H1 (cell line): ENCODE measurements around the gene PAX6. TPM values are rescaled to one million over a fixed set of nuclear protein-coding genes. Genes with fewer than 3 reads are reported as not detected.

Experiments
- CHD1 ChIP-seq: IDR thresholded peaks from 2 replicates; pipeline ENCODE4 v1.6.1; 2012; ENCODE audit warnings: low read depth, low read length, improper control_type of control experiment
- CHD7 ChIP-seq: fragments of 300-600 bp; sonication (generic); IDR thresholded peaks from 2 replicates; pipeline ENCODE4 v1.7.1; 2012; ENCODE audit warnings: low read length, moderate library complexity, mild to moderate bottlenecking, inconsistent platforms; ENCODE audit not compliant: insufficient replicate concordance
- CTBP2 ChIP-seq: IDR thresholded peaks from 2 replicates; pipeline ENCODE4 v1.7.0; 2011; ENCODE audit warnings: borderline replicate concordance, mild to moderate bottlenecking, moderate library complexity, mixed read lengths, low read length; ENCODE audit not compliant: insufficient read depth, insufficient read length
- CTCF ChIP-seq, 3 experiments: IDR thresholded peaks; 1 replicate in 2 of 3; 2 replicates in 1 of 3; pipeline versions ENCODE4 v1.5.1 to v1.6.1; 2011; ENCODE audit warnings: low read length in 3 of 3, mild to moderate bottlenecking in 3 of 3, inconsistent platforms in 2 of 3, low read depth in 1 of 3, moderate library complexity in 1 of 3; ENCODE audit not compliant: insufficient read depth in 1 of 3; ENCODE audit errors: control extremely low read depth in 1 of 3
- PHF8 ChIP-seq: fragments of 200-600 bp; sonication (generic); conservative IDR thresholded peaks from 2 replicates; pipeline ENCODE4 v1.7.1; 2012; ENCODE audit warnings: low read depth, mild to moderate bottlenecking, inconsistent platforms, low read length, moderate library complexity
- RNF2 ChIP-seq: fragments of 200-900, 300-1000 bp; sonication (generic); IDR thresholded peaks from 2 replicates; pipeline ENCODE4 v1.7.1; 2016; ENCODE audit warnings: borderline replicate concordance, low read depth, mild to moderate bottlenecking, antibody characterized with exemption, low read length; ENCODE audit not compliant: poor library complexity, severe bottlenecking; ENCODE audit errors: missing control alignments
- USF2 ChIP-seq: IDR thresholded peaks from 2 replicates; pipeline ENCODE4 v1.6.1; 2011; ENCODE audit warnings: low read length, improper control_type of control experiment
- polyA plus RNA-seq, 7 experiments: library from polyadenylated mRNA; depleted of rRNA in 3 of 7; stranded (reverse) in 5 of 7; unstranded in 2 of 7; fragments of >200 nt in 5 of 7; fragments of 200-250 nt in 2 of 7; gene quantifications; 1 replicate in 5 of 7; 2 replicates in 1 of 7; 4 replicates in 1 of 7; pipeline versions ENCODE4 v1.2.1 to v1.2.3, GENCODE V29; 2011 to 2013; ENCODE audit warnings: missing spikeins in 2 of 7, mixed read lengths in 2 of 7
- total RNA-seq: library from RNA; stranded (reverse); fragmentation: NEBNext Ultra II Directional; extraction: Animal tissue kit (Norgen Biotek cat#: 25700); gene quantifications from 2 replicates; pipeline ENCODE4 v1.2.1, GENCODE V29; 2021

The PAX6 gene
- total and polyA plus RNA-seq, 2 of the 8 experiments (the other 6 are each of a cell fraction or from before 2014, with no cell fraction given) = 0.30 to 0.65 TPM

GRCh38 chr11:31740131-31740530 is 71.0 kb downstream of the PAX6 start (continued):
- no peak for TF ChIP-seq CHD7
- no peak for TF ChIP-seq PHF8
- no peak for TF ChIP-seq CTBP2
- no peak for TF ChIP-seq RNF2
- TF ChIP-seq CHD1 = no peak
- TF ChIP-seq USF2 = no peak
- TF ChIP-seq CTCF (IDR thresholded peaks at IDR 0.05; ENCODE audit: control extremely low read depth in 1 of 3, insufficient read depth in 1 of 3, low read depth in 1 of 3, low read length in 3 of 3) = no peak
